K562 (cell line): ENCODE data around the gene CFDP1. TPM values are rescaled to one million over a fixed set of nuclear protein-coding genes. Genes with fewer than 3 reads are reported as not detected.
A peak's percentile ranks its signal among the peaks of the same experiment; 100 is the strongest.

ENCODE experiments used
- ARID2 ChIP-seq: fragments of 450-650 bp; IDR thresholded peaks from 2 replicates; pipeline ENCODE4 v1.6.1; 2017; ENCODE audit warnings: antibody characterized with exemption, mild to moderate bottlenecking
- ARNT ChIP-seq, 2 experiments: fragments of 450-650 bp; IDR thresholded peaks; 2 replicates each; pipeline ENCODE4 v1.6.1; 2016; ENCODE audit warnings: mild to moderate bottlenecking in 1 of 2
- BRF1 ChIP-seq: IDR thresholded peaks from 3 replicates; pipeline ENCODE4 v1.6.1; 2011; ENCODE audit warnings: borderline replicate concordance, mild to moderate bottlenecking; ENCODE audit not compliant: insufficient read length; ENCODE audit errors: extremely low read depth
- GATAD2A ChIP-seq: fragments of 450-650 bp; IDR thresholded peaks from 2 replicates; pipeline ENCODE4 v1.6.1; 2017
- HDAC6 ChIP-seq: IDR thresholded peaks from 2 replicates; pipeline ENCODE4 v1.6.1; 2012; ENCODE audit warnings: low read depth, mild to moderate bottlenecking, control low read depth, inconsistent platforms, low read length, moderate library complexity
- MED1 ChIP-seq: sonication (generic); formaldehyde crosslinking; IDR thresholded peaks from 2 replicates; pipeline ENCODE4 v1.8.1; 2023; ENCODE audit warnings: missing genetic modification reagents, borderline replicate concordance
- NBN ChIP-seq: fragments of 450-650 bp; IDR thresholded peaks from 2 replicates; pipeline ENCODE4 v1.6.1; 2016; ENCODE audit warnings: low read depth, mild to moderate bottlenecking
- SIN3A ChIP-seq, 2 experiments: fragments of 150-350 bp in 1 of 2; IDR thresholded peaks; 2 replicates each; pipeline ENCODE4 v1.6.1; 2011 to 2016; ENCODE audit warnings: borderline replicate concordance in 2 of 2, low read depth in 2 of 2, low read length in 2 of 2, mild to moderate bottlenecking in 2 of 2, moderate library complexity in 2 of 2; ENCODE audit not compliant: control insufficient read depth in 1 of 2
- SRF ChIP-seq, 2 experiments: fragments of 250-450, 450-650 bp in 1 of 2; sonication (Bioruptor Pico) in 1 of 2; sonication (generic) in 1 of 2; formaldehyde crosslinking; IDR thresholded peaks; 2 replicates each; pipeline versions ENCODE4 v1.5.0 to v1.5.1; 2020 to 2022; ENCODE audit warnings: mild to moderate bottlenecking in 1 of 2, missing genetic modification reagents in 1 of 2
- SRSF3 ChIP-seq: fragments of 200-400 bp; formaldehyde crosslinking; IDR thresholded peaks from 2 replicates; pipeline ENCODE4 v1.6.1; 2016; ENCODE audit warnings: mild to moderate bottlenecking, low read length, moderate library complexity; ENCODE audit not compliant: insufficient read depth
- ZFP30 ChIP-seq: fragments of 250-450 bp; sonication (Bioruptor Pico); IDR thresholded peaks from 2 replicates; pipeline ENCODE4 v1.8.0; 2022; ENCODE audit warnings: moderate library complexity, mild to moderate bottlenecking, inconsistent platforms, borderline replicate concordance
- ZNF217 ChIP-seq: sonication (generic); formaldehyde crosslinking; IDR thresholded peaks from 2 replicates; pipeline ENCODE4 v1.8.0; 2022; ENCODE audit warnings: mild to moderate bottlenecking, missing genetic modification reagents
- ZNF253 ChIP-seq: fragments of 250-450 bp; sonication (Bioruptor Pico); conservative IDR thresholded peaks from 2 replicates; pipeline ENCODE4 v1.6.1; 2021; ENCODE audit warnings: mild to moderate bottlenecking
- ZNF395 ChIP-seq: fragments of 200-800 bp; sonication (Bioruptor generic); IDR thresholded peaks from 2 replicates; pipeline ENCODE4 v1.6.1; 2017; ENCODE audit warnings: missing genetic modification characterization, missing compliant biosample characterization
- ZNF507 ChIP-seq: conservative IDR thresholded peaks from 2 replicates; pipeline ENCODE4 v1.6.1; 2017; ENCODE audit warnings: missing genetic modification characterization, missing compliant biosample characterization
- polyA plus RNA-seq, 8 experiments: library from polyadenylated mRNA; depleted of rRNA in 4 of 8; stranded (reverse) in 5 of 8; unstranded in 3 of 8; fragments of >200 nt; fragmentation: Nextera tagmentation in 2 of 8; fragmentation: Illumina TruSeq in 1 of 8; extraction: Ambion mirVana in 2 of 8; extraction: Trizol in 1 of 8; gene quantifications; 2 replicates each; pipeline versions ENCODE4 v1.2.1 to v1.2.3, GENCODE V29; 2011 to 2014; ENCODE audit warnings: inconsistent platforms in 1 of 8, missing spikeins in 1 of 8
- total RNA-seq, 7 experiments: library from RNA; depleted of rRNA in 6 of 7; stranded (reverse); fragments of >200 nt in 6 of 7; fragmentation: Illumina TruSeq in 2 of 7; extraction: Trizol in 2 of 7; gene quantifications; 2 replicates each; pipeline versions ENCODE4 v1.2.1 to v1.2.3, GENCODE V29; 2011 to 2021; ENCODE audit warnings: low replicate concordance in 1 of 7
- TF ChIP-seq, protein P1 (sequence below): fragments of 250-450 bp; sonication (Bioruptor Pico); IDR thresholded peaks from 2 replicates; pipeline ENCODE4 v1.5.0; 2021; ENCODE audit warnings: mild to moderate bottlenecking, moderate library complexity
- TF ChIP-seq, protein P2 (sequence below): sonication (generic); formaldehyde crosslinking; IDR thresholded peaks from 2 replicates; pipeline ENCODE4 v1.8.0; 2022; ENCODE audit warnings: mild to moderate bottlenecking, missing genetic modification reagents
- TF ChIP-seq, protein P3 (sequence below): fragments of 200-400 bp; formaldehyde crosslinking; IDR thresholded peaks from 2 replicates; pipeline ENCODE4 v1.6.1; 2017; ENCODE audit warnings: mild to moderate bottlenecking, low read depth, low read length, moderate library complexity

Gene CFDP1
- total and polyA plus RNA-seq, 9 of the 15 experiments (the other 6 are each of a cell fraction or from before 2014, with no cell fraction given): 31.5 to 78.4 (median 61.7) TPM

DNA sequence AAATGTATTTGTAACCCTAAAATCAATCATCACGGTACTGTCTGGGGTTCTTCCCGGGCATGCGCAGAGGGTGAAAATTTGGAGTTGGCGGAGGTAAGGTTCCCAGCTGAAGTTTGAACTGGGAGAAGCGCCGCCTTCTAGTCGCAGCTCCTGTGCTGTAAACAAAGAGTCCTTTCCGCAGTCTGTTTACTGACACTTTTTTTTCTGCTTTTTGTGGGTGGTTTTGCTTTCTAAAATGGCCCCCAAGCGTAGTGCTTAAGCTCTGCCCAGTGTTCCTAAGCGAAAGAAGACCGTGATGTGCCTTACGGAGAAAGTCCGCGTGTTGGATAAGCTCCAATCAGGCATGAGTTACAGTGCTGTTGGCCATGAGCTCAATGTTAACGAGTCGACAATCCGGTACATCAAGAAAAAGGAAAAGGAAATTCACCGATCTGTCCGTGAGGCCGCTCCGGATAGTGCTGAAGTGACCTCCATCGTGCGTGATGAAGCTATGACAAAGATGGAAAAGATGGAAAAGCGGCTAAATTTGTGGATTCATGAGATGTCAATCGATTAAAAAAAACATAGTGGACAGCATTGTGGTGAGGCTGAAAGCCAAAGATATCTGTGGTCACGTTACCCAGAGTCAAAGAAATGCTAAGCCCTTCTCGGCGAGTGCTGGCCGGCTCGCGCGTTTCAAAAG lies 570 bp upstream of the CFDP1 start (continued):
- TF ChIP-seq, protein P1, sequence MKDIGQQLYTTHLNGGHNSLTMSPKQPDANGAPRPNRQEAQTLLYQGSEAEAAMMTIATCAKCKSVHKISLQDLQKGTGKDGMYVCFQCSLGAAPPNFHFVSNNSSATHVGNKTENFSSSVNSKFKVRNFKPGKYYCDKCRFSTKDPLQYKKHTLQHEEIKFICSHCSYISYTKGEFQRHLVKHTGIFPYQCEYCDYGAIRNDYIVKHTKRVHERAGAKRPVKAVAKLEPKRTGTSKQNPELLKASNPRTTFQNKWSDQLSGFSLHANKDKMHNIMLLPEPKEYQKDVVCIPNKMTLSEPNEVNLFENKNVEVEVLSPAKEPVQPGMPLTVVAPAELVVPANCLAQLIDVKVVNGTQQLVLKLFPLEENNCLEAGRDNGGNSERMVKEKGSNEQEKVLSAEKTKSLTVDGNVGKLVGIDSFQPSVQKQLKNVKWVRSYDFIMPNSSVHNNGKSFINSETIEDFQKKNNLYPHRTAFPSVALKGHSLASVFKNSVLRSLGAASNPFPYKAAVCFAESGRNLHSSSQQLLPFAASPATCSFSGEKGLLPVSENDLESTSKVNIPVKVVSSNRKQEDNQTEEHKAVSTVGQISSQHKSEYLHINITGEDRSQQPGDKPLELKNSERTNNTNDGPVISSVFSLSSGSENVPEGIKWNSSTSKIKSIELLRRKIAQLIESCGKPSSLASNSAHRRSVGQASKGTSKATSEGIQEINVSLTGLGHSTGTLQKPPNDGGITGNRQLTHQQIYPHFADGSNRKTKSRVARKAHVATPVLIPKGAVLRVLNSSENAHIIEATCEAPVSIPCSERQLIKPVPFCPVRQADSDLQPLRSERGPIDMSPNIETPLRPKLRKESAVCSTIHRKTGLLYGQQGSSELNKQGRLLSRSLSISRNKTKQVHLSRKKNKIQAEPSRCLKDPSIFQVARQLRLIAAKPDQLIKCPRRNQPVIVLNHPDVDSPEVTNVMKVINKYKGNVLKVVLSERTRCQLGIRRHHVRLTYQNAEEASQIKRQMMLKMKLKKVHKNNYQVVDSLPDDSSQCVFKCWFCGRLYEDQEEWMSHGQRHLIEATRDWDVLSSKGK (CRISPR knock-in tag): no peak
- TF ChIP-seq ZNF217 (CRISPR knock-in tag) (no peak), MED1 (CRISPR knock-in tag) (no peak), SRSF3 (no peak), ZNF395 (no peak; the same call in 1 of the 2 replicates), BRF1 (no peak), ZNF507 (tag) (no peak), SIN3A (IDR thresholded peaks at IDR 0.05; ENCODE audit: borderline replicate concordance in 2 of 2, control insufficient read depth in 1 of 2, low read depth in 2 of 2, low read length in 2 of 2) (no peak; a peak in 1 of 4 replicates), GATAD2A (no peak), HDAC6 (no peak), ZNF253 (no peak), NBN (peak; percentile 39; the same call in 1 of the 2 replicates), ARID2 (no peak), SRF (CRISPR knock-in tag; IDR thresholded peaks at IDR 0.05) (no peak), ARNT (IDR thresholded peaks at IDR 0.05) (peak in 1 of 2 experiments; percentile 74; a peak in 1 of 4 replicates), ZFP30 (CRISPR knock-in tag) (no peak)
- TF ChIP-seq, protein P2, sequence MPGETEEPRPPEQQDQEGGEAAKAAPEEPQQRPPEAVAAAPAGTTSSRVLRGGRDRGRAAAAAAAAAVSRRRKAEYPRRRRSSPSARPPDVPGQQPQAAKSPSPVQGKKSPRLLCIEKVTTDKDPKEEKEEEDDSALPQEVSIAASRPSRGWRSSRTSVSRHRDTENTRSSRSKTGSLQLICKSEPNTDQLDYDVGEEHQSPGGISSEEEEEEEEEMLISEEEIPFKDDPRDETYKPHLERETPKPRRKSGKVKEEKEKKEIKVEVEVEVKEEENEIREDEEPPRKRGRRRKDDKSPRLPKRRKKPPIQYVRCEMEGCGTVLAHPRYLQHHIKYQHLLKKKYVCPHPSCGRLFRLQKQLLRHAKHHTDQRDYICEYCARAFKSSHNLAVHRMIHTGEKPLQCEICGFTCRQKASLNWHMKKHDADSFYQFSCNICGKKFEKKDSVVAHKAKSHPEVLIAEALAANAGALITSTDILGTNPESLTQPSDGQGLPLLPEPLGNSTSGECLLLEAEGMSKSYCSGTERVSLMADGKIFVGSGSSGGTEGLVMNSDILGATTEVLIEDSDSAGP (CRISPR knock-in tag): peak; percentile 18; the same call in 1 of the 2 replicates
- TF ChIP-seq, protein P3, sequence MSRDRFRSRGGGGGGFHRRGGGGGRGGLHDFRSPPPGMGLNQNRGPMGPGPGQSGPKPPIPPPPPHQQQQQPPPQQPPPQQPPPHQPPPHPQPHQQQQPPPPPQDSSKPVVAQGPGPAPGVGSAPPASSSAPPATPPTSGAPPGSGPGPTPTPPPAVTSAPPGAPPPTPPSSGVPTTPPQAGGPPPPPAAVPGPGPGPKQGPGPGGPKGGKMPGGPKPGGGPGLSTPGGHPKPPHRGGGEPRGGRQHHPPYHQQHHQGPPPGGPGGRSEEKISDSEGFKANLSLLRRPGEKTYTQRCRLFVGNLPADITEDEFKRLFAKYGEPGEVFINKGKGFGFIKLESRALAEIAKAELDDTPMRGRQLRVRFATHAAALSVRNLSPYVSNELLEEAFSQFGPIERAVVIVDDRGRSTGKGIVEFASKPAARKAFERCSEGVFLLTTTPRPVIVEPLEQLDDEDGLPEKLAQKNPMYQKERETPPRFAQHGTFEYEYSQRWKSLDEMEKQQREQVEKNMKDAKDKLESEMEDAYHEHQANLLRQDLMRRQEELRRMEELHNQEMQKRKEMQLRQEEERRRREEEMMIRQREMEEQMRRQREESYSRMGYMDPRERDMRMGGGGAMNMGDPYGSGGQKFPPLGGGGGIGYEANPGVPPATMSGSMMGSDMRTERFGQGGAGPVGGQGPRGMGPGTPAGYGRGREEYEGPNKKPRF: no peak
